ENCODE measurements around the gene FARS2. TPM values are rescaled to one million over a fixed set of nuclear protein-coding genes. Genes with fewer than 3 reads are reported as not detected.

The FARS2 gene
- total and polyA plus RNA-seq, 9 of the 15 experiments (the other 6 are each of a cell fraction or from before 2014, with no cell fraction given) = 16.5 to 62.2 (median 27.0) TPM

DNA sequence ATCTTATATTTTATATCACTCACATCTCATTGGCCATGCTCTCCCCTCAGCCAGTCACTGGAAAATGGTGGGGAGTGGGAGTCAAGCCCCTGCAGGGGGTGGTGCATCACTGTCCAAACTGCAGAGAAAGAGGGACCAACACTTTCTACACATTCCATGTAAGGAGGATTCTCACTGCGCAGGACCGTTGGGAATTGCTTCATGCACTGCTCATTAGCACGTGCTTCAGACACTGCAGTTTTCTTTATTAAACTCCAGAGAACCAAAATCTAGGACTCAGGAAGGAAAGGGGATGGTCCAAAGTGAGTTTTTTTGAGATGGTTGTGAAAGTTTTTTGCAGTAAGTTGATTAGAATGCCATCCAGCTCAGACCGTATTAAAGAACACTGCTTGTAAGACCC lies 269.8 kb downstream of the FARS2 start:
- POLR2A ChIA-PET = interaction anchor here (1.3 kb wide), 1 partner anchor 11 kb away, joined by 5 read pairs; no protein-coding TSS in a partner anchor
- H3K27me3 ChIP-seq (ENCODE audit: control insufficient read depth in 2 of 2, insufficient read depth in 2 of 2, low read length in 2 of 2) = no peaks in the 10 kb centered on the region
- DNase-seq (ENCODE audit: extremely low read depth in 1 of 4, low spot score in 3 of 4) (no peak), FAIRE-seq (no peak), ATAC-seq (no peak)
- H3K79me2 ChIP-seq (ENCODE audit: control insufficient read depth, insufficient read depth, low read length) = no peaks in the 10 kb centered on the region
- H3K9ac ChIP-seq (ENCODE audit: insufficient read depth in 1 of 2, low read depth in 2 of 2, low read length in 2 of 2) = no peak overlapping the region
- H4K20me1 ChIP-seq (replicated peaks; ENCODE audit: control insufficient read depth, insufficient read depth, low read length) = no peaks in the 10 kb centered on the region
- no peak overlapping the region for H3K4me2 ChIP-seq (ENCODE audit: insufficient read depth, low read length)
- no peak overlapping the region for H3K27ac ChIP-seq (ENCODE audit: extremely low read depth, low read depth, low read length)
- no peaks in the 10 kb centered on the region for H3K9me1 ChIP-seq (ENCODE audit: control insufficient read depth, insufficient read depth, low read length)
- H3K9me3 ChIP-seq (replicated peaks; ENCODE audit: control insufficient read depth, insufficient read depth, low read depth, low read length) = no peaks in the 10 kb centered on the region
- no TSS peak for BruUV-seq (replicated peaks)
- CTCF ChIA-PET (ENCODE audit: low intra/inter-chr PET ratio) = no interaction called here
- no peaks in the 10 kb centered on the region for H3K36me3 ChIP-seq (ENCODE audit: control insufficient read depth, insufficient read depth, low read length)
- no peak overlapping the region for H3K4me3 ChIP-seq
- TF ChIP-seq FOXJ2 (tag; IDR thresholded peaks at IDR 0.05) (no peak), ZNF140 (CRISPR knock-in tag; IDR thresholded peaks at IDR 0.05) (no peak), U2AF1 (optimal IDR thresholded peaks at IDR 0.05; ENCODE audit: low read depth, low read length) (no peak), ARHGAP35 (IDR thresholded peaks at IDR 0.05; ENCODE audit: partially characterized antibody) (no peak), TCF3 (CRISPR knock-in tag; IDR thresholded peaks at IDR 0.05) (no peak), FOSL1 (tag; conservative IDR thresholded peaks at IDR 0.05) (no peak), SPI1 (IDR thresholded peaks at IDR 0.05; ENCODE audit: borderline replicate concordance, low read depth, low read length) (no peak)
- TF ChIP-seq, protein P1, sequence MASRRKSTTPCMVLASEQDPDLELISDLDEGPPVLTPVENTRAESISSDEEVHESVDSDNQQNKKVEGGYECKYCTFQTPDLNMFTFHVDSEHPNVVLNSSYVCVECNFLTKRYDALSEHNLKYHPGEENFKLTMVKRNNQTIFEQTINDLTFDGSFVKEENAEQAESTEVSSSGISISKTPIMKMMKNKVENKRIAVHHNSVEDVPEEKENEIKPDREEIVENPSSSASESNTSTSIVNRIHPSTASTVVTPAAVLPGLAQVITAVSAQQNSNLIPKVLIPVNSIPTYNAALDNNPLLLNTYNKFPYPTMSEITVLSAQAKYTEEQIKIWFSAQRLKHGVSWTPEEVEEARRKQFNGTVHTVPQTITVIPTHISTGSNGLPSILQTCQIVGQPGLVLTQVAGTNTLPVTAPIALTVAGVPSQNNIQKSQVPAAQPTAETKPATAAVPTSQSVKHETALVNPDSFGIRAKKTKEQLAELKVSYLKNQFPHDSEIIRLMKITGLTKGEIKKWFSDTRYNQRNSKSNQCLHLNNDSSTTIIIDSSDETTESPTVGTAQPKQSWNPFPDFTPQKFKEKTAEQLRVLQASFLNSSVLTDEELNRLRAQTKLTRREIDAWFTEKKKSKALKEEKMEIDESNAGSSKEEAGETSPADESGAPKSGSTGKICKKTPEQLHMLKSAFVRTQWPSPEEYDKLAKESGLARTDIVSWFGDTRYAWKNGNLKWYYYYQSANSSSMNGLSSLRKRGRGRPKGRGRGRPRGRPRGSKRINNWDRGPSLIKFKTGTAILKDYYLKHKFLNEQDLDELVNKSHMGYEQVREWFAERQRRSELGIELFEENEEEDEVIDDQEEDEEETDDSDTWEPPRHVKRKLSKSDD (conservative IDR thresholded peaks at IDR 0.05; ENCODE audit: low read length) = no peak
- TF ChIP-seq, protein P2, sequence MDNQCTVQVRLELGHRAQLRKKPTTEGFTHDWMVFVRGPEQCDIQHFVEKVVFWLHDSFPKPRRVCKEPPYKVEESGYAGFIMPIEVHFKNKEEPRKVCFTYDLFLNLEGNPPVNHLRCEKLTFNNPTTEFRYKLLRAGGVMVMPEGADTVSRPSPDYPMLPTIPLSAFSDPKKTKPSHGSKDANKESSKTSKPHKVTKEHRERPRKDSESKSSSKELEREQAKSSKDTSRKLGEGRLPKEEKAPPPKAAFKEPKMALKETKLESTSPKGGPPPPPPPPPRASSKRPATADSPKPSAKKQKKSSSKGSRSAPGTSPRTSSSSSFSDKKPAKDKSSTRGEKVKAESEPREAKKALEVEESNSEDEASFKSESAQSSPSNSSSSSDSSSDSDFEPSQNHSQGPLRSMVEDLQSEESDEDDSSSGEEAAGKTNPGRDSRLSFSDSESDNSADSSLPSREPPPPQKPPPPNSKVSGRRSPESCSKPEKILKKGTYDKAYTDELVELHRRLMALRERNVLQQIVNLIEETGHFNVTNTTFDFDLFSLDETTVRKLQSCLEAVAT (IDR thresholded peaks at IDR 0.05) = no peak
- TF ChIP-seq, protein P3, sequence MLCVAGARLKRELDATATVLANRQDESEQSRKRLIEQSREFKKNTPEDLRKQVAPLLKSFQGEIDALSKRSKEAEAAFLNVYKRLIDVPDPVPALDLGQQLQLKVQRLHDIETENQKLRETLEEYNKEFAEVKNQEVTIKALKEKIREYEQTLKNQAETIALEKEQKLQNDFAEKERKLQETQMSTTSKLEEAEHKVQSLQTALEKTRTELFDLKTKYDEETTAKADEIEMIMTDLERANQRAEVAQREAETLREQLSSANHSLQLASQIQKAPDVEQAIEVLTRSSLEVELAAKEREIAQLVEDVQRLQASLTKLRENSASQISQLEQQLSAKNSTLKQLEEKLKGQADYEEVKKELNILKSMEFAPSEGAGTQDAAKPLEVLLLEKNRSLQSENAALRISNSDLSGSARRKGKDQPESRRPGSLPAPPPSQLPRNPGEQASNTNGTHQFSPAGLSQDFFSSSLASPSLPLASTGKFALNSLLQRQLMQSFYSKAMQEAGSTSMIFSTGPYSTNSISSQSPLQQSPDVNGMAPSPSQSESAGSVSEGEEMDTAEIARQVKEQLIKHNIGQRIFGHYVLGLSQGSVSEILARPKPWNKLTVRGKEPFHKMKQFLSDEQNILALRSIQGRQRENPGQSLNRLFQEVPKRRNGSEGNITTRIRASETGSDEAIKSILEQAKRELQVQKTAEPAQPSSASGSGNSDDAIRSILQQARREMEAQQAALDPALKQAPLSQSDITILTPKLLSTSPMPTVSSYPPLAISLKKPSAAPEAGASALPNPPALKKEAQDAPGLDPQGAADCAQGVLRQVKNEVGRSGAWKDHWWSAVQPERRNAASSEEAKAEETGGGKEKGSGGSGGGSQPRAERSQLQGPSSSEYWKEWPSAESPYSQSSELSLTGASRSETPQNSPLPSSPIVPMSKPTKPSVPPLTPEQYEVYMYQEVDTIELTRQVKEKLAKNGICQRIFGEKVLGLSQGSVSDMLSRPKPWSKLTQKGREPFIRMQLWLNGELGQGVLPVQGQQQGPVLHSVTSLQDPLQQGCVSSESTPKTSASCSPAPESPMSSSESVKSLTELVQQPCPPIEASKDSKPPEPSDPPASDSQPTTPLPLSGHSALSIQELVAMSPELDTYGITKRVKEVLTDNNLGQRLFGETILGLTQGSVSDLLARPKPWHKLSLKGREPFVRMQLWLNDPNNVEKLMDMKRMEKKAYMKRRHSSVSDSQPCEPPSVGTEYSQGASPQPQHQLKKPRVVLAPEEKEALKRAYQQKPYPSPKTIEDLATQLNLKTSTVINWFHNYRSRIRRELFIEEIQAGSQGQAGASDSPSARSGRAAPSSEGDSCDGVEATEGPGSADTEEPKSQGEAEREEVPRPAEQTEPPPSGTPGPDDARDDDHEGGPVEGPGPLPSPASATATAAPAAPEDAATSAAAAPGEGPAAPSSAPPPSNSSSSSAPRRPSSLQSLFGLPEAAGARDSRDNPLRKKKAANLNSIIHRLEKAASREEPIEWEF (CRISPR knock-in tag; IDR thresholded peaks at IDR 0.05) = no peak
- H3K4me1 ChIP-seq (replicated peaks in 1 of 2; ENCODE audit: control insufficient read depth in 2 of 2, insufficient read depth in 2 of 2, low read length in 2 of 2) = no peaks in the 10 kb centered on the region
- in situ Hi-C loops (cut with MboI) (no loop called here), intact Hi-C loops (cut with micrococcal nuclease) (no loop called here)
- 68% methylated on average over 4 of the region's 4 CpGs for WGBS (ENCODE audit: insufficient coverage, low coverage, missing lambda C conversion rate)
- no peak overlapping the region for H2AFZ ChIP-seq (ENCODE audit: low read depth, low read length)
